HCT116 (cell line): ENCODE measurements around the gene GPA33.

Experiments used
- EGR1 ChIP-seq: IDR thresholded peaks from 2 replicates; pipeline ENCODE4 v1.6.1; 2012; ENCODE audit warnings: low read depth
- EZH2 ChIP-seq: fragments of 200-600 bp; sonication (generic); IDR thresholded peaks from 2 replicates; pipeline ENCODE4 v1.6.1; 2017; ENCODE audit warnings: antibody characterized with exemption, mixed run types
- FOSL1 ChIP-seq: IDR thresholded peaks from 2 replicates; pipeline ENCODE4 v1.6.1; 2012; ENCODE audit warnings: low read depth
- JUND ChIP-seq: IDR thresholded peaks from 2 replicates; pipeline ENCODE4 v1.6.1; 2012
- POLR2A ChIP-seq: IDR thresholded peaks from 2 replicates; pipeline ENCODE4 v1.7.0; 2011; ENCODE audit warnings: borderline replicate concordance; ENCODE audit not compliant: insufficient read depth, insufficient read length; ENCODE audit errors: extremely low read depth
- POLR2AphosphoS5 ChIP-seq: IDR thresholded peaks from 2 replicates; pipeline ENCODE4 v1.6.1; 2011; ENCODE audit warnings: mild to moderate bottlenecking, low read depth, low read length, moderate library complexity
- RAD21 ChIP-seq: IDR thresholded peaks from 2 replicates; pipeline ENCODE4 v1.6.1; 2012; ENCODE audit warnings: low read depth, mild to moderate bottlenecking
- SIN3A ChIP-seq: IDR thresholded peaks from 2 replicates; pipeline ENCODE4 v1.6.1; 2012; ENCODE audit warnings: low read depth
- SP1 ChIP-seq: IDR thresholded peaks from 2 replicates; pipeline ENCODE4 v1.6.1; 2012; ENCODE audit warnings: low read depth
- SRF ChIP-seq: IDR thresholded peaks from 2 replicates; pipeline ENCODE4 v1.6.1; 2012; ENCODE audit warnings: low read depth
- TF ChIP-seq, protein P1 (sequence below): IDR thresholded peaks from 2 replicates; pipeline ENCODE4 v1.6.1; 2012
- TF ChIP-seq, protein P2 (sequence below), 3 experiments: fragments of 200-600 bp in 1 of 3; sonication (generic) in 1 of 3; IDR thresholded peaks in 2 of 3; conservative IDR thresholded peaks in 1 of 3; 2 replicates each; pipeline ENCODE4 v1.5.1; 2012 to 2017; ENCODE audit warnings: low read depth in 2 of 3, low read length in 2 of 3, antibody characterized with exemption in 1 of 3, borderline replicate concordance in 1 of 3, control low read depth in 1 of 3, mild to moderate bottlenecking in 1 of 3, mixed read lengths in 1 of 3, mixed run types in 1 of 3, moderate library complexity in 1 of 3; ENCODE audit not compliant: insufficient read depth in 1 of 3
- TF ChIP-seq, protein P3 (sequence below): IDR thresholded peaks from 2 replicates; pipeline ENCODE4 v1.6.1; 2011; ENCODE audit warnings: mild to moderate bottlenecking, low read length, moderate library complexity; ENCODE audit not compliant: insufficient replicate concordance; ENCODE audit errors: extremely low read depth

DNA sequence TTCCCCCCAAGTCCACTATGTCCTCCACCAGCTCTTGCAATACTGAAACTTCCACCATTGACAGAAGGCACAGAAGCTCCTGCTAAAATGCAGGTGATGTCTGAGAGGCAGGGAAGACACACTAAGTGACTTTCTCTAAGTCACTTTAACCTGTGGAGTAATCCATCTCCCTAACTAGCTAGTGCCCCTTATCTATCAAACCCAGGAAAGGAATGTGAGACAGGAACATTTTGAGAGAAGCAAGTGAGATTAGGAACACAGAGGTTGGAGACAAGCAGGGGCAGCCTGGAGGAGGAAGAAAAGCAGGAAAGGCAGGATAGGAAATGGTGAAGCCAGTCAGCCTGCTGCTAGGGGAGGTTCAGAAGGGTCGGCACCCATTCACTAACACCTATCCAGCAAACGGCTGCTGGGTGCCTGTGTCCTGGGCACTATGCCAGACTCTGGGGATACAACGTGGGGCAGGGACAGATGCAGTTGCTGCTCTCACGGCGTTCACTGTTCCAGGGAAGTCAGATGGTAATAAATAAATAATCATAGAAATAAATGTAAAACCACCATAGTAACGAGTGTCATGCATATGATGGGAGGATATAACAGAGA, 7.0 kb downstream of the GPA33 start:
- TF ChIP-seq, protein P1, sequence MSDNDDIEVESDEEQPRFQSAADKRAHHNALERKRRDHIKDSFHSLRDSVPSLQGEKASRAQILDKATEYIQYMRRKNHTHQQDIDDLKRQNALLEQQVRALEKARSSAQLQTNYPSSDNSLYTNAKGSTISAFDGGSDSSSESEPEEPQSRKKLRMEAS = no peak
- TF ChIP-seq, protein P2, sequence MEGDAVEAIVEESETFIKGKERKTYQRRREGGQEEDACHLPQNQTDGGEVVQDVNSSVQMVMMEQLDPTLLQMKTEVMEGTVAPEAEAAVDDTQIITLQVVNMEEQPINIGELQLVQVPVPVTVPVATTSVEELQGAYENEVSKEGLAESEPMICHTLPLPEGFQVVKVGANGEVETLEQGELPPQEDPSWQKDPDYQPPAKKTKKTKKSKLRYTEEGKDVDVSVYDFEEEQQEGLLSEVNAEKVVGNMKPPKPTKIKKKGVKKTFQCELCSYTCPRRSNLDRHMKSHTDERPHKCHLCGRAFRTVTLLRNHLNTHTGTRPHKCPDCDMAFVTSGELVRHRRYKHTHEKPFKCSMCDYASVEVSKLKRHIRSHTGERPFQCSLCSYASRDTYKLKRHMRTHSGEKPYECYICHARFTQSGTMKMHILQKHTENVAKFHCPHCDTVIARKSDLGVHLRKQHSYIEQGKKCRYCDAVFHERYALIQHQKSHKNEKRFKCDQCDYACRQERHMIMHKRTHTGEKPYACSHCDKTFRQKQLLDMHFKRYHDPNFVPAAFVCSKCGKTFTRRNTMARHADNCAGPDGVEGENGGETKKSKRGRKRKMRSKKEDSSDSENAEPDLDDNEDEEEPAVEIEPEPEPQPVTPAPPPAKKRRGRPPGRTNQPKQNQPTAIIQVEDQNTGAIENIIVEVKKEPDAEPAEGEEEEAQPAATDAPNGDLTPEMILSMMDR (IDR thresholded peaks at IDR 0.05 in 2 of 3, conservative IDR thresholded peaks at IDR 0.05 in 1 of 3; ENCODE audit: borderline replicate concordance in 1 of 3, insufficient read depth in 1 of 3, low read depth in 2 of 3, low read length in 2 of 3) = no peak
- TF ChIP-seq SP1 = no peak
- TF ChIP-seq RAD21 = no peak
- no peak for TF ChIP-seq POLR2A
- no peak for TF ChIP-seq EZH2
- TF ChIP-seq POLR2AphosphoS5 = no peak
- no peak for TF ChIP-seq SIN3A
- TF ChIP-seq, protein P3, sequence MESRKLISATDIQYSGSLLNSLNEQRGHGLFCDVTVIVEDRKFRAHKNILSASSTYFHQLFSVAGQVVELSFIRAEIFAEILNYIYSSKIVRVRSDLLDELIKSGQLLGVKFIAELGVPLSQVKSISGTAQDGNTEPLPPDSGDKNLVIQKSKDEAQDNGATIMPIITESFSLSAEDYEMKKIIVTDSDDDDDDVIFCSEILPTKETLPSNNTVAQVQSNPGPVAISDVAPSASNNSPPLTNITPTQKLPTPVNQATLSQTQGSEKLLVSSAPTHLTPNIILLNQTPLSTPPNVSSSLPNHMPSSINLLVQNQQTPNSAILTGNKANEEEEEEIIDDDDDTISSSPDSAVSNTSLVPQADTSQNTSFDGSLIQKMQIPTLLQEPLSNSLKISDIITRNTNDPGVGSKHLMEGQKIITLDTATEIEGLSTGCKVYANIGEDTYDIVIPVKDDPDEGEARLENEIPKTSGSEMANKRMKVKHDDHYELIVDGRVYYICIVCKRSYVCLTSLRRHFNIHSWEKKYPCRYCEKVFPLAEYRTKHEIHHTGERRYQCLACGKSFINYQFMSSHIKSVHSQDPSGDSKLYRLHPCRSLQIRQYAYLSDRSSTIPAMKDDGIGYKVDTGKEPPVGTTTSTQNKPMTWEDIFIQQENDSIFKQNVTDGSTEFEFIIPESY = no peak
- TF ChIP-seq FOSL1 = no peak
- no peak for TF ChIP-seq SRF
- TF ChIP-seq JUND = no peak
- TF ChIP-seq EGR1 = no peak
